Measurements from ENCODE around the gene LCA5. TPM values are rescaled to one million over a fixed set of nuclear protein-coding genes. Genes with fewer than 3 reads are reported as not detected.

The LCA5 gene
- total and polyA plus RNA-seq, 2 donors (not counting 3 experiments of a cell fraction or from before 2014, with no cell fraction given): 0.57 to 4.2 TPM

DNA sequence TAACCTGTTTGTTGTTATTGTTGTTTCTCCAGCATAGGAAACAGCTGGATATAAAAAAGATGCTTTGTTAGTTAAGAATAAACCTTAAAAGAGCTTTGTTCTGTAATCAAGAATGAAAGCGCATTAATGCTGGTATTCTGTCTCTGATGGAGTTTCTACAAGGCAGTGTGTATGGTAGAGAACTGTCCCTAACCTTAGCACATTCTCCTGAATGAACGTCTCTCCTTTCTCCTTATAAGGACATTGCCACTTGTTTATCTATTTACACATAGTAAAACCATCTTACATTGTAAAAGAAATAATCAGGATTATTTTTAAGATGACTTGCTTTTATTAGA, 33.8 kb upstream of the LCA5 start:
- Histone ChIP-seq H3K9me1 (replicated peaks; ENCODE audit: control insufficient read depth, extremely low read depth, insufficient read depth, low read length) (no peaks in the 10 kb centered on the region), H3K4me3 (replicated peaks in 1 of 3; ENCODE audit: insufficient read depth in 1 of 3, low read depth in 1 of 3, low read length in 3 of 3) (peak overlapping the region in 1 of 3 experiments; percentile 19), H3K36me3 (ENCODE audit: control insufficient read depth in 2 of 2, extremely low read depth in 1 of 2, insufficient read depth in 2 of 2, low read length in 2 of 2) (no peaks in the 10 kb centered on the region), H3K79me2 (ENCODE audit: control insufficient read depth, insufficient read depth, low read length) (no peaks in the 10 kb centered on the region), H3K9ac (replicated peaks; ENCODE audit: extremely low read depth, insufficient read depth, low read length) (no peak overlapping the region), H3K27me3 (ENCODE audit: control insufficient read depth in 2 of 2, insufficient read depth in 2 of 2, low read length in 2 of 2) (no peaks in the 10 kb centered on the region), H3K4me1 (ENCODE audit: control insufficient read depth, extremely low read depth, insufficient read depth, low read length) (peaks cover 25% of the 10 kb centered on the region), H3K27ac (ENCODE audit: insufficient read depth, low read depth, low read length) (no peak overlapping the region), H3K4me2 (ENCODE audit: insufficient read depth, low read length) (peak overlapping the region; percentile 57), H2AFZ (ENCODE audit: low read depth, low read length) (no peak overlapping the region), H3K9me3 (replicated peaks; ENCODE audit: control insufficient read depth, insufficient read depth, low read length) (no peaks in the 10 kb centered on the region), H4K20me1 (replicated peaks; ENCODE audit: control insufficient read depth, extremely low read depth, insufficient read depth, low read length) (no peaks in the 10 kb centered on the region)
- ChIA-PET POLR2A (no interaction called here), CTCF (interaction anchor here (0.6 to 5.4 kb wide), 34 partner anchors 9 to 495 kb away, joined by 3 to 103 read pairs (median 4); partner anchors contain the start of genes LCA5 and SH3BGRL2)
- no peak for DNase-seq (ENCODE audit: low read depth, low spot score)
- BruUV-seq (replicated peaks): no TSS peak
- intact Hi-C loops (cut with micrococcal nuclease): loop anchor here (5.0 kb wide), 1 partner anchor 186 kb away; no protein-coding TSS in a partner anchor
- TF ChIP-seq GATA2 (IDR thresholded peaks at IDR 0.05; ENCODE audit: insufficient read depth, insufficient read length, low read depth, low read length) (no peak), MYC (IDR thresholded peaks at IDR 0.05; ENCODE audit: low read depth, low read length) (no peak), POLR2A (IDR thresholded peaks at IDR 0.05; ENCODE audit: low read depth, low read length) (no peak), POLR2AphosphoS5 (IDR thresholded peaks at IDR 0.05; ENCODE audit: insufficient read depth, low read depth, low read length) (no peak), FOS (IDR thresholded peaks at IDR 0.05; ENCODE audit: borderline replicate concordance, insufficient read depth, low read length) (no peak), EZH2 (IDR thresholded peaks at IDR 0.05; ENCODE audit: borderline replicate concordance, low read depth, low read length, severe bottlenecking) (no peak), JUN (IDR thresholded peaks at IDR 0.05; ENCODE audit: borderline replicate concordance, insufficient read depth, insufficient read length, low read depth) (no peak)
- TF ChIP-seq, protein P1, sequence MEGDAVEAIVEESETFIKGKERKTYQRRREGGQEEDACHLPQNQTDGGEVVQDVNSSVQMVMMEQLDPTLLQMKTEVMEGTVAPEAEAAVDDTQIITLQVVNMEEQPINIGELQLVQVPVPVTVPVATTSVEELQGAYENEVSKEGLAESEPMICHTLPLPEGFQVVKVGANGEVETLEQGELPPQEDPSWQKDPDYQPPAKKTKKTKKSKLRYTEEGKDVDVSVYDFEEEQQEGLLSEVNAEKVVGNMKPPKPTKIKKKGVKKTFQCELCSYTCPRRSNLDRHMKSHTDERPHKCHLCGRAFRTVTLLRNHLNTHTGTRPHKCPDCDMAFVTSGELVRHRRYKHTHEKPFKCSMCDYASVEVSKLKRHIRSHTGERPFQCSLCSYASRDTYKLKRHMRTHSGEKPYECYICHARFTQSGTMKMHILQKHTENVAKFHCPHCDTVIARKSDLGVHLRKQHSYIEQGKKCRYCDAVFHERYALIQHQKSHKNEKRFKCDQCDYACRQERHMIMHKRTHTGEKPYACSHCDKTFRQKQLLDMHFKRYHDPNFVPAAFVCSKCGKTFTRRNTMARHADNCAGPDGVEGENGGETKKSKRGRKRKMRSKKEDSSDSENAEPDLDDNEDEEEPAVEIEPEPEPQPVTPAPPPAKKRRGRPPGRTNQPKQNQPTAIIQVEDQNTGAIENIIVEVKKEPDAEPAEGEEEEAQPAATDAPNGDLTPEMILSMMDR (IDR thresholded peaks at IDR 0.05; ENCODE audit: extremely low read depth in 1 of 2, insufficient read depth in 1 of 2, low read depth in 1 of 2, low read length in 2 of 2): no peak
- TF ChIP-seq, protein P2, sequence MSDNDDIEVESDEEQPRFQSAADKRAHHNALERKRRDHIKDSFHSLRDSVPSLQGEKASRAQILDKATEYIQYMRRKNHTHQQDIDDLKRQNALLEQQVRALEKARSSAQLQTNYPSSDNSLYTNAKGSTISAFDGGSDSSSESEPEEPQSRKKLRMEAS (IDR thresholded peaks at IDR 0.05; ENCODE audit: insufficient read depth, insufficient read length): no peak
- FAIRE-seq: no peak
- dilution Hi-C loops (cut with MboI; ENCODE audit: extremely low pct_ligation_motif_present, low sequenced_read_pairs): no loop called here

Measured in endothelial cell of umbilical vein (primary cell).